Type B pancreatic cell (in vitro differentiated cells): ENCODE data around the gene CD3E. TPM values are rescaled to one million over a fixed set of nuclear protein-coding genes. Genes with fewer than 3 reads are reported as not detected.

Experiments used
- DNase-seq: peaks from one replicate; pipeline ENCODE4 v3.0.0; 2021; ENCODE audit warnings: mixed read lengths; ENCODE audit not compliant: unreplicated experiment; ENCODE audit errors: extremely low spot score
- H3K27ac Mint-ChIP-seq: 2 replicates; pipeline ENCODE4 v1.8.0; 2021; ENCODE audit warnings: mild to moderate bottlenecking, mixed read lengths
- H3K27me3 Mint-ChIP-seq: 2 replicates; pipeline ENCODE4 v1.8.0; 2021; ENCODE audit warnings: mixed read lengths
- H3K36me3 Mint-ChIP-seq: 2 replicates; pipeline ENCODE4 v1.8.0; 2021; ENCODE audit warnings: mixed read lengths
- H3K4me1 Mint-ChIP-seq: one replicate; pipeline ENCODE4 v1.8.0; 2021; ENCODE audit warnings: mixed read lengths; ENCODE audit not compliant: unreplicated experiment
- H3K4me3 Mint-ChIP-seq: 2 replicates; pipeline ENCODE4 v1.8.0; 2021; ENCODE audit warnings: mild to moderate bottlenecking, mixed read lengths
- H3K9me3 Mint-ChIP-seq: 2 replicates; pipeline ENCODE4 v1.8.0; 2021; ENCODE audit warnings: mixed read lengths
- CTCF ChIP-seq: fragments of 200-600 bp; sonication (generic); conservative IDR thresholded peaks from 2 replicates; pipeline ENCODE4 v1.5.0; 2021; ENCODE audit warnings: antibody characterized with exemption, mild to moderate bottlenecking
- total RNA-seq: library from RNA; stranded (reverse); gene quantifications from 2 replicates; pipeline ENCODE4 v1.2.1, GENCODE V29; 2021; ENCODE audit warnings: low replicate concordance

The CD3E gene
- total RNA-seq, 1 donor from 2014 or later = not detected

GRCh38 chr11:118263695-118264568 lies 40.6 kb upstream of the CD3E start, which contains the start of gene MPZL2:
Gene MPZL2 (minus strand): TSS chr11:118264297. CDS start chr11:118264153, 144 bp downstream.
- no peak for TF ChIP-seq CTCF
- Mint-ChIP-seq H3K4me1 (peaks cover 37% of the 10 kb centered on the region), H3K36me3 (peaks cover 6% of the 10 kb centered on the region), H3K27ac (peak within 1 kb of the TSS; percentile 96), H3K4me3 (peak within 1 kb of the TSS; percentile 90), H3K27me3 (peaks cover 28% of the 10 kb centered on the region), H3K9me3 (no peaks in the 10 kb centered on the region)
- peak; percentile 70 for DNase-seq

- Mint-ChIP-seq H3K36me3 (peaks cover 4% of the 10 kb centered on the region), H3K27me3 (peaks cover 34% of the 10 kb centered on the region), H3K9me3 (no peaks in the 10 kb centered on the region), H3K27ac (peak overlapping the region; percentile 96), H3K4me3 (peak overlapping the region; percentile 90), H3K4me1 (peaks cover 37% of the 10 kb centered on the region)
- no peak for TF ChIP-seq CTCF
- DNase-seq = no peak
These were observed 39.7 kb upstream of the CD3E start for GRCh38 chr11:118264569-118265465.

- Mint-ChIP-seq H3K4me1 (peaks cover 37% of the 10 kb centered on the region), H3K27me3 (peaks cover 38% of the 10 kb centered on the region), H3K9me3 (no peaks in the 10 kb centered on the region), H3K4me3 (peak overlapping the region; percentile 90), H3K36me3 (no peaks in the 10 kb centered on the region), H3K27ac (peak overlapping the region; percentile 96)
- DNase-seq = no peak
- TF ChIP-seq CTCF = no peak
These were observed 38.6 kb upstream of the CD3E start for GRCh38 chr11:118265954-118266353.

- Mint-ChIP-seq H3K27me3 (peaks cover 45% of the 10 kb centered on the region), H3K4me3 (peak overlapping the region; percentile 29), H3K4me1 (peaks cover 34% of the 10 kb centered on the region), H3K36me3 (no peaks in the 10 kb centered on the region), H3K27ac (peak overlapping the region; percentile 75), H3K9me3 (no peaks in the 10 kb centered on the region)
- no peak for DNase-seq
- no peak for TF ChIP-seq CTCF
These were observed 37.0 kb upstream of the CD3E start for GRCh38 chr11:118267486-118267885.

- Mint-ChIP-seq H3K36me3 (no peaks in the 10 kb centered on the region), H3K4me3 (no peak overlapping the region), H3K27ac (no peak overlapping the region), H3K4me1 (no peaks in the 10 kb centered on the region), H3K27me3 (peaks cover 41% of the 10 kb centered on the region), H3K9me3 (no peaks in the 10 kb centered on the region)
- no peak for TF ChIP-seq CTCF
- DNase-seq = no peak
These were observed 32.5 kb upstream of the CD3E start for GRCh38 chr11:118272001-118272400.
